ENCODE data around the gene CCL3. TPM values are rescaled to one million over a fixed set of nuclear protein-coding genes. Genes with fewer than 3 reads are reported as not detected.

Gene CCL3
- polyA plus RNA-seq, 1 donor (not counting 4 experiments of a cell fraction or from before 2014, with no cell fraction given): not detected

DNA sequence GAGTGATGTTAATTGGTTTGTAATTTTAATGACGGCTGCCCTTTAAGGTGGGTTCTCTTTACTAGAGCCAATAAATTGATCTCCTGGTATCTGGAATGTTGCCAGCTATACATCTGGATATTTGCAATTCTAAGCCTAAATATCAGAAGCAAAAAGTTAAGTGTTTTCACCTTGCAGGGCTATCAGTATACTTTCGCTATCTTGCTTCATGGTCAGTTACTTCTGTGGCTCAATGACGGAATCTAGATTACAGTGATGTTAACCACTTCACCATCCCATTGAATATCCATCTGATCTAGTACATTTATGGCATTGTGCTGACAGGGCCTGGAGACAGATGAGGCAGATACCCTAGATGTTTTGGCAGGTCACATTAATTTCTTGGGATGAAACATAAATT, 42.0 kb upstream of the CCL3 start:
- Histone ChIP-seq H3K9me1 (ENCODE audit: control insufficient read depth, extremely low read depth, insufficient read depth, low read length) (no peaks in the 10 kb centered on the region), H3K36me3 (ENCODE audit: control insufficient read depth in 2 of 2, extremely low read depth in 1 of 2, insufficient read depth in 2 of 2, low read length in 2 of 2) (no peaks in the 10 kb centered on the region), H3K79me2 (ENCODE audit: control insufficient read depth, insufficient read depth, low read length) (no peaks in the 10 kb centered on the region), H3K27ac (ENCODE audit: control insufficient read depth, insufficient read depth, low read length) (no peak overlapping the region), H3K4me1 (ENCODE audit: control insufficient read depth, extremely low read depth, insufficient read depth, low read length) (no peaks in the 10 kb centered on the region), H3K27me3 (ENCODE audit: control insufficient read depth, extremely low read depth, insufficient read depth, low read length) (peaks cover 4% of the 10 kb centered on the region), H2AFZ (ENCODE audit: control insufficient read depth, low read length) (no peak overlapping the region), H3K9me3 (ENCODE audit: control insufficient read depth, low read depth, low read length) (no peaks in the 10 kb centered on the region), H3K9ac (ENCODE audit: control insufficient read depth, extremely low read depth, insufficient read depth, low read length) (no peak overlapping the region), H3K4me2 (ENCODE audit: control insufficient read depth, extremely low read depth, insufficient read depth, low read depth, low read length) (no peak overlapping the region), H3K4me3 (ENCODE audit: control insufficient read depth in 2 of 3, extremely low read depth in 1 of 3, insufficient read depth in 2 of 3, low read depth in 1 of 3, low read length in 3 of 3) (no peak overlapping the region), H4K20me1 (ENCODE audit: control insufficient read depth, extremely low read depth, insufficient read depth, low read length) (peaks cover 4% of the 10 kb centered on the region)
- DNase-seq (ENCODE audit: low read depth, low spot score) (no peak), FAIRE-seq (no peak)
- dilution Hi-C loops (cut with MboI; ENCODE audit: extremely low pct_ligation_motif_present, low sequenced_read_pairs): loop anchor here (25.0 kb wide), 1 partner anchor 145 kb away; the partner anchor contains the start of genes CCL14 and CCL16
- TF ChIP-seq EZH2 (IDR thresholded peaks at IDR 0.05; ENCODE audit: low read length) (no peak), CTCF (optimal IDR thresholded peaks at IDR 0.05 in 1 of 3, IDR thresholded peaks at IDR 0.05 in 1 of 3, conservative IDR thresholded peaks at IDR 0.05 in 1 of 3; ENCODE audit: extremely low read depth in 1 of 3, insufficient read depth in 2 of 3, low read length in 3 of 3) (no peak)

GRCh38 chr17:36131421-36131820, 41.5 kb upstream of the CCL3 start:
- H3K9ac ChIP-seq (ENCODE audit: control insufficient read depth, extremely low read depth, insufficient read depth, low read length): no peak overlapping the region
- H4K20me1 ChIP-seq (ENCODE audit: control insufficient read depth, extremely low read depth, insufficient read depth, low read length): no peaks in the 10 kb centered on the region
- H3K27ac ChIP-seq (ENCODE audit: control insufficient read depth, insufficient read depth, low read length): no peak overlapping the region
- H3K27me3 ChIP-seq (ENCODE audit: control insufficient read depth, extremely low read depth, insufficient read depth, low read length): peaks cover 4% of the 10 kb centered on the region
- no peak overlapping the region for H3K4me2 ChIP-seq (ENCODE audit: control insufficient read depth, extremely low read depth, insufficient read depth, low read depth, low read length)
- dilution Hi-C loops (cut with MboI; ENCODE audit: extremely low pct_ligation_motif_present, low sequenced_read_pairs): loop anchor here (25.0 kb wide), 1 partner anchor 144 kb away; the partner anchor contains the start of genes CCL14 and CCL16
- H3K4me3 ChIP-seq (ENCODE audit: control insufficient read depth in 2 of 3, extremely low read depth in 1 of 3, insufficient read depth in 2 of 3, low read depth in 1 of 3, low read length in 3 of 3): no peak overlapping the region
- H3K9me3 ChIP-seq (ENCODE audit: control insufficient read depth, low read depth, low read length): no peaks in the 10 kb centered on the region
- H2AFZ ChIP-seq (ENCODE audit: control insufficient read depth, low read length): no peak overlapping the region
- H3K36me3 ChIP-seq (ENCODE audit: control insufficient read depth in 2 of 2, extremely low read depth in 1 of 2, insufficient read depth in 2 of 2, low read length in 2 of 2): no peaks in the 10 kb centered on the region
- H3K9me1 ChIP-seq (ENCODE audit: control insufficient read depth, extremely low read depth, insufficient read depth, low read length): no peaks in the 10 kb centered on the region
- H3K79me2 ChIP-seq (ENCODE audit: control insufficient read depth, insufficient read depth, low read length): no peaks in the 10 kb centered on the region
- no peaks in the 10 kb centered on the region for H3K4me1 ChIP-seq (ENCODE audit: control insufficient read depth, extremely low read depth, insufficient read depth, low read length)
- DNase-seq (ENCODE audit: low read depth, low spot score): no peak
- no peak for FAIRE-seq
- TF ChIP-seq CTCF (optimal IDR thresholded peaks at IDR 0.05 in 1 of 3, IDR thresholded peaks at IDR 0.05 in 1 of 3, conservative IDR thresholded peaks at IDR 0.05 in 1 of 3; ENCODE audit: extremely low read depth in 1 of 3, insufficient read depth in 2 of 3, low read length in 3 of 3): no peak
- TF ChIP-seq EZH2 (IDR thresholded peaks at IDR 0.05; ENCODE audit: low read length): no peak

Measured in keratinocyte (primary cell).